DOHH2 (cell line): Measurements from ENCODE around the gene DNMT1.

Source experiments
- H3F3A ChIP-seq: fragments of 200-600 bp; sonication (generic), shearing (Covaris generic); 2 replicates; pipeline ENCODE4 v1.6.0; 2016; ENCODE audit warnings: antibody characterized with exemption, mild to moderate bottlenecking; ENCODE audit not compliant: control insufficient read depth, insufficient read depth
- H3K27ac ChIP-seq: fragments of 200-600 bp; sonication (generic); 2 replicates; pipeline ENCODE4 v1.5.1; 2014; ENCODE audit warnings: low read depth, mild to moderate bottlenecking, low read length, moderate library complexity
- H3K27me3 ChIP-seq: fragments of 200-600 bp; sonication (generic); 2 replicates; pipeline ENCODE4 v1.6.1; 2014; ENCODE audit warnings: mild to moderate bottlenecking, low read length, mixed read lengths; ENCODE audit not compliant: control insufficient read depth
- H3K36me3 ChIP-seq: fragments of 200-600 bp; sonication (generic); 2 replicates; pipeline ENCODE4 v1.6.1; 2014; ENCODE audit warnings: mild to moderate bottlenecking, low read length, moderate library complexity, mixed read lengths; ENCODE audit not compliant: control insufficient read depth
- H3K4me1 ChIP-seq: fragments of 200-600 bp; sonication (generic); 2 replicates; pipeline ENCODE4 v1.6.1; 2014; ENCODE audit warnings: mild to moderate bottlenecking, low read length, mixed read lengths; ENCODE audit not compliant: control insufficient read depth
- H3K4me2 ChIP-seq: fragments of 200-600 bp; sonication (generic); 2 replicates; pipeline ENCODE4 v1.6.0; 2014; ENCODE audit warnings: mild to moderate bottlenecking, low read length, moderate library complexity
- H3K4me3 ChIP-seq: fragments of 200-600 bp; sonication (generic); 2 replicates; pipeline ENCODE4 v1.5.1; 2014; ENCODE audit warnings: mild to moderate bottlenecking, low read length, mixed read lengths
- H3K79me2 ChIP-seq: fragments of 200-600 bp; sonication (generic); 2 replicates; pipeline ENCODE4 v1.6.1; 2014; ENCODE audit warnings: mild to moderate bottlenecking, low read length, mixed read lengths; ENCODE audit not compliant: control insufficient read depth
- H3K9me2 ChIP-seq: fragments of 200-600 bp; sonication (generic); replicated peaks from 2 replicates; pipeline ENCODE4 v1.6.1; 2014; ENCODE audit warnings: mild to moderate bottlenecking, low read length, mixed read lengths; ENCODE audit not compliant: control insufficient read depth
- H3K9me3 ChIP-seq: fragments of 200-600 bp; sonication (generic); 2 replicates; pipeline ENCODE4 v1.6.1; 2014; ENCODE audit warnings: antibody characterized with exemption, low read length, mixed read lengths; ENCODE audit not compliant: control insufficient read depth, insufficient read depth
- H4K20me1 ChIP-seq: fragments of 200-600 bp; sonication (generic); 2 replicates; pipeline ENCODE4 v1.6.0; 2014; ENCODE audit warnings: low read depth, mild to moderate bottlenecking, antibody characterized with exemption, low read length, moderate library complexity; ENCODE audit not compliant: control insufficient read depth, insufficient read depth
- EZH2phosphoT487 ChIP-seq: fragments of 200-600 bp; sonication (generic); IDR thresholded peaks from 2 replicates; pipeline ENCODE4 v1.6.1; 2017; ENCODE audit warnings: borderline replicate concordance, mild to moderate bottlenecking, antibody characterized with exemption, low read length, moderate library complexity, mixed read lengths
- TF ChIP-seq, protein P1 (sequence below): fragments of 200-600 bp; sonication (generic); IDR thresholded peaks from one replicate; pipeline ENCODE4 v1.5.1; 2014; ENCODE audit warnings: antibody characterized with exemption, mild to moderate bottlenecking, low read depth, low read length; ENCODE audit not compliant: poor library complexity, severe bottlenecking

DNMT1 gene

DNA sequence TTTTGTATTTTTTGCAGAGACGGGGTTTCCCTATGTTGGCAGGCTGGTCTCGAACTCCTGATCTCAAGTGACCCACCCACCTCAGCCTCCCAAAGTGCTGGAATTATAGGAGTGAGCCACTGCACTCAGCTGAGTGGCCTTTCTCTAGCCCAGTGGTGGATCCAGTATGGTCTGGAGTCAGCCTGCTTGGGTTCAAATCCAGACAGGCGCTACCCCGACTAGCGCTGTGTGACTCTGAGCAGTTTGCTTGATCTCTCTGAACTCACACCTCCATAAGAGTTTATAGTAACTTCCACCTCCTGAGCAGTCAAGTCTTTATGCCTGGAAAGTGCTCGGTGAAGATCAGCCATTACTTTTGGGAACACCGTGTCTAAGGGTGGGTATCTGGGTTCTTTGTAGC lies 25.9 kb upstream of the DNMT1 start:
- no peaks in the 10 kb centered on the region for H3K27me3 ChIP-seq
- peaks cover 54% of the 10 kb centered on the region for H3F3A ChIP-seq
- peaks cover 79% of the 10 kb centered on the region for H3K36me3 ChIP-seq

DNA sequence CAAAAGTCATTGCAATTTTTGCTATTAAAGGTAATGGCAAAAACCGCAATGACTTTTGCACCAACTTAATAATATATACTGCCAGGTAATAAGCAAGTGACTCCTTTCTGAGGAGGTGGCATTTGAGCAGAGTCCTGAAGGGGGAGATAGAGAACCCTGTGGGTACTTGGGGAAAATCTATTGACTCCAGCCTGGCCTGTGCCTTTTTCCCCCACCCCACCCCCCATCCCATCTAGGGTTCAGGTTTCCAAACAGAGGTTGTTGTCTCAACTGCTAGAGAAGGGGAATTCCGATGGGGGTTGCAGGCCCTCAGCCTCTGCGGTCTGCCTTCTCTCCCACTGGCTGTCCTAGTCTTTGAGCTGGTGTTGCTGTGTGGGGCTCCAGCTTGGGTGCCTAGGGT lies 24.9 kb upstream of the DNMT1 start:
- Histone ChIP-seq H3K36me3 (peaks cover 71% of the 10 kb centered on the region), H3K27ac (peak overlapping the region; percentile 95), H4K20me1 (peaks cover 9% of the 10 kb centered on the region), H3K9me2 (no peaks in the 10 kb centered on the region), H3K4me2 (peak overlapping the region; percentile 88), H3K79me2 (peaks cover 53% of the 10 kb centered on the region), H3F3A (peaks cover 47% of the 10 kb centered on the region), H3K9me3 (no peaks in the 10 kb centered on the region), H3K4me1 (peaks cover 59% of the 10 kb centered on the region), H3K27me3 (no peaks in the 10 kb centered on the region), H3K4me3 (peak overlapping the region; percentile 66)
- TF ChIP-seq EZH2phosphoT487: no peak
- TF ChIP-seq, protein P1, sequence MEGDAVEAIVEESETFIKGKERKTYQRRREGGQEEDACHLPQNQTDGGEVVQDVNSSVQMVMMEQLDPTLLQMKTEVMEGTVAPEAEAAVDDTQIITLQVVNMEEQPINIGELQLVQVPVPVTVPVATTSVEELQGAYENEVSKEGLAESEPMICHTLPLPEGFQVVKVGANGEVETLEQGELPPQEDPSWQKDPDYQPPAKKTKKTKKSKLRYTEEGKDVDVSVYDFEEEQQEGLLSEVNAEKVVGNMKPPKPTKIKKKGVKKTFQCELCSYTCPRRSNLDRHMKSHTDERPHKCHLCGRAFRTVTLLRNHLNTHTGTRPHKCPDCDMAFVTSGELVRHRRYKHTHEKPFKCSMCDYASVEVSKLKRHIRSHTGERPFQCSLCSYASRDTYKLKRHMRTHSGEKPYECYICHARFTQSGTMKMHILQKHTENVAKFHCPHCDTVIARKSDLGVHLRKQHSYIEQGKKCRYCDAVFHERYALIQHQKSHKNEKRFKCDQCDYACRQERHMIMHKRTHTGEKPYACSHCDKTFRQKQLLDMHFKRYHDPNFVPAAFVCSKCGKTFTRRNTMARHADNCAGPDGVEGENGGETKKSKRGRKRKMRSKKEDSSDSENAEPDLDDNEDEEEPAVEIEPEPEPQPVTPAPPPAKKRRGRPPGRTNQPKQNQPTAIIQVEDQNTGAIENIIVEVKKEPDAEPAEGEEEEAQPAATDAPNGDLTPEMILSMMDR: peak; percentile 78

More for the DNA sequence above, 25.9 kb upstream of the DNMT1 start:
- TF ChIP-seq EZH2phosphoT487: no peak
- TF ChIP-seq, protein P1: no peak
- H4K20me1 ChIP-seq: peaks cover 11% of the 10 kb centered on the region
- H3K4me3 ChIP-seq: peak overlapping the region; percentile 66
- peaks cover 69% of the 10 kb centered on the region for H3K4me1 ChIP-seq
- H3K9me2 ChIP-seq: no peaks in the 10 kb centered on the region
- no peaks in the 10 kb centered on the region for H3K9me3 ChIP-seq
- peak overlapping the region; percentile 95 for H3K27ac ChIP-seq
- peak overlapping the region; percentile 88 for H3K4me2 ChIP-seq
- H3K79me2 ChIP-seq: peaks cover 63% of the 10 kb centered on the region

- Histone ChIP-seq H3K79me2 (peaks cover 30% of the 10 kb centered on the region), H3K4me2 (no peak overlapping the region), H3K36me3 (peaks cover 48% of the 10 kb centered on the region), H3K27me3 (no peaks in the 10 kb centered on the region), H3K4me1 (peaks cover 41% of the 10 kb centered on the region), H3K4me3 (no peak overlapping the region), H3K9me2 (no peaks in the 10 kb centered on the region), H4K20me1 (no peaks in the 10 kb centered on the region), H3K27ac (no peak overlapping the region), H3K9me3 (no peaks in the 10 kb centered on the region), H3F3A (peaks cover 34% of the 10 kb centered on the region)
- no peak for TF ChIP-seq EZH2phosphoT487
- TF ChIP-seq, protein P1: no peak
These were observed 22.3 kb upstream of the DNMT1 start for GRCh38 chr19:10217085-10217484.
